IPS-NIHi7 (cell line): ENCODE results near the gene YTHDF1.
"Not testable (repeated sequence)": the region's sequence is repeated elsewhere in the genome, so short reads cannot be mapped to it uniquely, and the experiment has no call there.

Experiments used
- DNase-seq: peaks from one replicate; pipeline ENCODE4 v3.0.0; 2012; ENCODE audit warnings: mixed read lengths; ENCODE audit errors: extremely low spot score

The YTHDF1 gene

GRCh38 chr20:63216041-63216848 lies at the start of gene YTHDF1:
YTHDF1 (minus strand) TSS chr20:63216131; CDS start chr20:63215892, 239 bp downstream.
- DNase-seq, result peak; percentile 99

DNA sequence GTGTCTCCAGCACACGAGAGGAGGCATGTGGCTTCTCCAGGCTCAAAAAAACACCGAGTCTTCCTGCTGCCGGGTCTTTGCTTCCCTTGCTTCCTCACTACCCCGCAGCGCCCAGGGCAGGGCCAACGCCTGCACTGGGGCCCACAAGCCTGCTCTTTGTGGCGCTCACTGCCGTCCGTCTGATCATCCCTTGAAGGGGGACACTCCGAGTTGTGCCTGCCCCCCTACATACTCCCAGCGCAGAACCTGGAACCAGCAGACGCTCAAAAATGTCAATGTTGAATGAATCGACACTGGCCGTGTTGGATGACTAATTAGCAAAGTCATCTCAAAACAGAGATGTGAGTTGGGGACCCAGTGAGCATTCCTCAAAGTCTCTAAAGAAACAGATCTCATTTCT lies 48.6 kb upstream of the YTHDF1 start:
- no peak for DNase-seq

GRCh38 chr20:63264000-63264399 lies 48.1 kb upstream of the YTHDF1 start:
- no peak for DNase-seq

- no peak for DNase-seq
Measured at GRCh38 chr20:63262836-63263235, 46.9 kb upstream of the YTHDF1 start.

DNA sequence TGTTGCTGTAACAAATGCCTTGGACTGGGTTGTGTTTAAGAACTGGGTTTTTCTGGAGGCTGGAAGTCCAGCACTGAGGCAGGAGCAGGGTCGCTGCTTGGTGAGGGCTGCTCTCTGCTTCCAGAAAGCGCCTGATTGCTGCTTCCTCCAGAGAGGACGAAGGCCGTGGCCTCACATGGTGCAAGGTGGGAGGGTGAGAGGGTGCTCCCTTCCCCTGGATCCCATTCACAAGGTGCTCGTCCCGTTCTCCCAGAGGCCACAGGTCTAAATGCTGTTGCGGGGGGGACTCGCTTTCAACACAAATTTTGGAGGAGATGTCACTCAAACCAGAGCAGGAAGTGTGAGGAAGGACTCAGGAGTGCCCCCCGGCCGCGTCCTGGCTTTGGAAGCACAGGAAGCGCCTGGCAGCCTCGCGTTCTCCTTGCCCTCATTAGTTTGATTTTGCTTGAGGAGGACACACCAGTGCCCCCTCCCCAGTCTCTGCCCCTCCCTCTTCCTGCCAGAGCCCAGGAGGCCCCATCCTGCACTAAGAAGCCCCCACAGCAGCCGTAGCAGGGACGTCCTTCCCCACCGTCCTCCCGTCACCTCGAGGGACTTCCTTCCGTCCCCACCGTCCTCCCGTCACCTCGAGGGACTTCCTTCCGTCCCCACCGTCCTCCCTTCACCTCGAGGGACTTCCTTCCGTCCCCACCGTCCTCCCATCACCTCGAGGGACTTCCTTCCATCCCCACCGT lies 46.0 kb upstream of the YTHDF1 start:
- DNase-seq, result no peak

GRCh38 chr20:63261060-63261794 lies 45.3 kb upstream of the YTHDF1 start:
- no peak for DNase-seq

DNA sequence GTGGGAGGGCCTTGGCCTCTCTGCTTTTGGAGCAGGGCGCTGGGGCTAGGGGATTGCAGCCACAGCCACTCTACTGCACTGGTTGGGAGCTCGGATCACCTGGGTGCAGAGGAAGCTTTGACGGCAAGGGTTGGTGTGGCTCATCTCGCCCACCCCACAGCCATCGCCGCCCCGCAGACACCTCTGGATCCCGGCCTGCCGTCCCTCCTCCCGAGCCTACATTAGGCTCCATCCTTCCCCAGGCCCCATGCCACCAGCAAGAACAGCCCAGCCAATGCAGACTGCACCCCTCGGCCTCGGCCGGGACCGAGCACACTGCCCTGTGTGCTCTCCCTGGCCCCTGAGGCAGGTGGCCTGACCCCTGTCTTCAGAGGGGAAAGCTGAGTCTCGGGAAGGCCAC lies 44.6 kb upstream of the YTHDF1 start:
- DNase-seq, result no peak

- DNase-seq, result no peak
Measured at GRCh38 chr20:63259734-63260460, 44.0 kb upstream of the YTHDF1 start.

- no peak for DNase-seq
Measured at GRCh38 chr20:63258781-63259180, 42.9 kb upstream of the YTHDF1 start.

- no peak for DNase-seq
Measured at GRCh38 chr20:63257629-63258028, 41.7 kb upstream of the YTHDF1 start.

DNA sequence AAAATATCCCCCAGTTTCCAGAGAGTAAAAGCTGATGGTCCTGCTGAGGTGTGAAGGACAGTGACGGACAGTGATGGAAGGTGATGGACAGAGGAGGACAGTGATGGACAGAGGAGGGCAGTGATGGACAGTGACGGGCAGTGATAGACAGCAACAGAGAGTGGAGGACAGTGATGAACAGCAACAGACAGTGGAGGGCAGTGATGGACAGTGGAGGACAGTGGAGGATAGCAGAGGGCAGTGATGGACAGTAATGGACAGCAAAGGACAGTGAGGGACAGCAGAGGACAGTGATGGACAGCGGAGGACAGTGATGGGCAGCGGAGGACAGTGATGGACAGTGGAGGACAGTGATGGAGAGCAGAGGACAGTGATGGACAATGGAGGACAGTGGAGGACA lies 41.0 kb upstream of the YTHDF1 start:
- DNase-seq, result no peak

DNA sequence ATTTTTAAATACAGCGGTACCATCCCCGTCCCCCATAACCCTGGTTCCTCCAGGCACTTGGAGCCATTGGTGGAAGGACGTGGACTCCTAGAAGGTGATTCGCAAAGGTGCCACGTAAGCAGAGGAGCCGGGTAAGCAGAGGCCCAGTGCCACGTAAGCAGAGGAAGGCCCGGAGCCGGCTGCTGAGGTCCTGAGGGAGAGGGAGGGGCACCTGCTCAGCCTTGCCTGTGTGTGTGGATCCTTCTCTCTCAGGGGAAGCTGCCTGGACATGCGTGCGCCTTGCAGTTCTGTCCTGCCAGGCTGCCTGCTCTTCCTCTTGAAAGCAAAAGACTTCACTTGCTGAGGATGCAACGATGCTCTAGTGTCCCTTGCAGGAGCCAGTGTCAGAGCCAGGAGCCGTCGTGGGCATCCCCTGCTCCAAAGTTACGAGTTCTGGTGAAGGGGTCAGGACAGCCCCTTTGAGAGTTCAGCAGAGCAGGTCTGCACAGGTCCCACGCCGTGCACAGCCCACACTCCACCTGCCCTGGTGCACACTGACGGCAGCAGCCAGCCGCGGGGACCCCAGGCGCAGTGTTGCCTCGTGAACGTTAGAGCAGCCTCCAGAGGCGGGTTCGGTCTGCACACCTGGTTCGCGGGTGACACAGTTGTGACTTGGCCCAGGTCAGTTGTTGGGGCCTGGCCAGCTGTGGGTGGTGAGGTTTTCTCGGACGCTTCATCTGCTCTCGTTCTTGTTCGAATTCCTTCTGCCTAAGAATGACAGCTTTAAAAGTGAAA lies 40.2 kb upstream of the YTHDF1 start:
- DNase-seq, result no peak

DNA sequence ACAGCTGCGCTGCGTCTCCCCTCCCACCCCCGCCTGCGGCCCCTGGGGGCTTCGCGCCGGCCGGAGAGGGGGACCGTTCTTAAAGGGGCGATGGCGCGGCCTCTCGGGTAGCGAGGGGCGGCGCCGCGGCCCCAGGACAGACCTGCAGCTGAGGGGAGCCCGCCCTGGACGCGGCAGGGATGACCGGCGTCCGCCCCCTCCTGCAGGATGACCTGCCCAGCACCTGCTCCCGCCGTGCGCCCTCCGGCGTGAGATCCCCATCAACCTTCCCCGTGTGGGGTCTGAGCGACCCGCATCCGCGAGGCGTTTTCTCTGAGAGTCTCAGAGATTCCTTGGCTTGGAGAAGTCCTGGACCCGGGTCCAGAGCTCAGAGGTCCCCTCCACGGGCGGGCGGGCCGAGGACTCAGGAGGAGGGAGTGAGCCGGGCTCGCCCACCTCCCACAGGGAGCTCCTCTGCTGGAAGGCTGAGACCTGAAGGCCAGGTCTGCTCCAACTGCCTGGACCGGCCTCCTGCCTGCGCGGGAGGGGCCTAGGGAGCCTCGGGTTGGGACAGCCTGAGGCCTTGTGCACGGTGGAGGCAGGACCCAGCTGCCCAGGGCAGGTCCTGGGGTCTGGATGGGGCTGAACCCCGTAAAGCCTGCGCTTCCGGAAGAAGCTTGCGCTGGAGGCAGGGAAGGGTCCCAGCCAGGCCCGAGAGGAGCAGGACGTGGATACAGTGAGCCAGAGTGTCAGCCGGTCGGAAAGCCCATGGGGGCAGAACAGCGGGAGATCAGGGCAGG lies 38.9 kb upstream of the YTHDF1 start:
- peak; percentile 67 for DNase-seq

DNA sequence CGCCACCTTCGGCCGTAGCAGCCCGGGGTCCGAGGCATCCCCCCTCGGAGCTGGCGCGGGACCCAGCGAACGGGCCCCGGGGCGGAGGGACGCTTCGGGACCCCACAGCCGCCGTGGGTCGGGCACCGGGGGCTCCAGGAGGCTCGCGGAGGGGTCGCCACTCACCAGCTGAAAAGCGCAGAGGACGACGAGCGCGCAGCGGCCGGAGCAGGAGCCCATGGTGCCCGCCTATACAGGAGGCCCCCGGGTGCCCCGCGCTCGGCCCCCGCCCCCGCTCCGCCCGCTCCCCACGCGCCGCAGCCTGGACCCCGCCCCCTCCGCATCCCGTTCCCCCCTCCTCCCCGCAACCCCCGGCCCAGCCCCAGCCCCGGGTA lies 38.3 kb upstream of the YTHDF1 start, which contains the start of gene NKAIN4:
Gene NKAIN4 (minus strand): TSS at position 232 of the 374 bp plus-strand sequence. CDS start 13 bp downstream, at position 219.
- DNase-seq, result no peak

GRCh38 chr20:63253438-63254231 lies 37.7 kb upstream of the YTHDF1 start:
- DNase-seq, result peak; percentile 85

- no peak for DNase-seq
Measured at GRCh38 chr20:63253065-63253437, 37.1 kb upstream of the YTHDF1 start.

GRCh38 chr20:63252284-63252711 lies 36.4 kb upstream of the YTHDF1 start:
- DNase-seq, result no peak

GRCh38 chr20:63251350-63251749 lies 35.4 kb upstream of the YTHDF1 start:
- not testable (repeated sequence) for DNase-seq

GRCh38 chr20:63249891-63250290 lies 34.0 kb upstream of the YTHDF1 start:
- DNase-seq, result no peak
